Activated B cell treated with CpG ODN at 0.5 μM for 24 hours (primary cell): ENCODE data around the gene ISOC2. TPM values are rescaled to one million over a fixed set of nuclear protein-coding genes. Genes with fewer than 3 reads are reported as not detected.

Source experiments
- ATAC-seq: fragments of 200-7000 bp; cut with Tn5 transposase; one replicate; pipeline ENCODE4 v1.10.0; 2021; ENCODE audit warnings: low read depth, mild to moderate bottlenecking, moderate library complexity
- CTCF ChIA-PET: fragments of 350-600 bp; sonication (Branson Sonifier 250); formaldehyde crosslinking; loops from one replicate; lab custom pipeline; 2021; ENCODE audit warnings: antibody characterized with exemption; lab: Charles Lee
- POLR2A ChIA-PET: fragments of 350-600 bp; sonication (Branson Sonifier 250); formaldehyde crosslinking; loops from one replicate; lab custom pipeline; 2021; ENCODE audit warnings: antibody characterized with exemption; lab: Charles Lee
- DNase-seq: peaks from one replicate; pipeline ENCODE4 v3.0.0; 2022
- H3K27ac Mint-ChIP-seq: one replicate; pipeline ENCODE4 v1.8.0; 2020; ENCODE audit warnings: mixed read lengths
- H3K27me3 Mint-ChIP-seq: one replicate; pipeline ENCODE4 v1.8.0; 2021; ENCODE audit warnings: mixed read lengths
- H3K36me3 Mint-ChIP-seq: one replicate; pipeline ENCODE4 v1.8.0; 2021; ENCODE audit warnings: low read depth, mixed read lengths
- H3K4me1 Mint-ChIP-seq: one replicate; pipeline ENCODE4 v1.8.0; 2021; ENCODE audit warnings: mixed read lengths
- H3K4me3 Mint-ChIP-seq: one replicate; pipeline ENCODE4 v1.8.0; 2020; ENCODE audit warnings: mild to moderate bottlenecking, mixed read lengths
- H3K9me3 Mint-ChIP-seq: one replicate; pipeline ENCODE4 v1.8.0; 2020; ENCODE audit warnings: mixed read lengths
- intact Hi-C: fragments of 100-400 bp; cut with micrococcal nuclease; formaldehyde crosslinking; loops from one replicate; pipeline ENCODE4 v1.15.1; 2024
- total RNA-seq: library from RNA; stranded (reverse); gene quantifications from 2 replicates; pipeline ENCODE4 v1.2.3, GENCODE V29; 2022
- TF ChIP-seq, protein P1 (sequence below): fragments of 200-600 bp; IDR thresholded peaks from one replicate; pipeline ENCODE4 v1.8.0; 2022; ENCODE audit warnings: antibody characterized with exemption, mild to moderate bottlenecking

ISOC2 gene
- total RNA-seq, 1 donor from 2014 or later = 29.0 TPM

GRCh38 chr19:55476100-55476775, 14.8 kb upstream of the ISOC2 start, which contains the start of gene ZNF628:
Gene ZNF628 (plus strand): TSS chr19:55476617. CDS start chr19:55479911, 3,294 bp downstream.
- H3K4me3 Mint-ChIP-seq = peak within 1 kb of the TSS; percentile 91
- H3K27ac Mint-ChIP-seq = peak within 1 kb of the TSS; percentile 89
- H3K9me3 Mint-ChIP-seq = no peaks in the 10 kb centered on the region
- ChIA-PET CTCF (interaction anchor here (1.3 to 4.3 kb wide), 5 partner anchors 9 to 157 kb away, joined by 3 to 29 read pairs (median 5); partner anchors contain the start of gene ISOC2), POLR2A (interaction anchor here (0.5 to 2.9 kb wide), 37 partner anchors 10 to 1361 kb away, joined by 3 to 49 read pairs (median 5); partner anchors contain the start of genes CCDC106, FIZ1, ISOC2 and KMT5C)
- ATAC-seq (peak; percentile 90), DNase-seq (peak; percentile 97)
- H3K36me3 Mint-ChIP-seq = peaks cover 9% of the 10 kb centered on the region
- intact Hi-C loops = loop anchor here (1.0 to 2.0 kb wide), 14 partner anchors 9 to 1027 kb away; partner anchors contain the start of genes FIZ1, ISOC2, KMT5C and LENG8
- TF ChIP-seq, protein P1, sequence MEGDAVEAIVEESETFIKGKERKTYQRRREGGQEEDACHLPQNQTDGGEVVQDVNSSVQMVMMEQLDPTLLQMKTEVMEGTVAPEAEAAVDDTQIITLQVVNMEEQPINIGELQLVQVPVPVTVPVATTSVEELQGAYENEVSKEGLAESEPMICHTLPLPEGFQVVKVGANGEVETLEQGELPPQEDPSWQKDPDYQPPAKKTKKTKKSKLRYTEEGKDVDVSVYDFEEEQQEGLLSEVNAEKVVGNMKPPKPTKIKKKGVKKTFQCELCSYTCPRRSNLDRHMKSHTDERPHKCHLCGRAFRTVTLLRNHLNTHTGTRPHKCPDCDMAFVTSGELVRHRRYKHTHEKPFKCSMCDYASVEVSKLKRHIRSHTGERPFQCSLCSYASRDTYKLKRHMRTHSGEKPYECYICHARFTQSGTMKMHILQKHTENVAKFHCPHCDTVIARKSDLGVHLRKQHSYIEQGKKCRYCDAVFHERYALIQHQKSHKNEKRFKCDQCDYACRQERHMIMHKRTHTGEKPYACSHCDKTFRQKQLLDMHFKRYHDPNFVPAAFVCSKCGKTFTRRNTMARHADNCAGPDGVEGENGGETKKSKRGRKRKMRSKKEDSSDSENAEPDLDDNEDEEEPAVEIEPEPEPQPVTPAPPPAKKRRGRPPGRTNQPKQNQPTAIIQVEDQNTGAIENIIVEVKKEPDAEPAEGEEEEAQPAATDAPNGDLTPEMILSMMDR = no peak
- H3K4me1 Mint-ChIP-seq = peaks cover 33% of the 10 kb centered on the region
- H3K27me3 Mint-ChIP-seq = no peaks in the 10 kb centered on the region

DNA sequence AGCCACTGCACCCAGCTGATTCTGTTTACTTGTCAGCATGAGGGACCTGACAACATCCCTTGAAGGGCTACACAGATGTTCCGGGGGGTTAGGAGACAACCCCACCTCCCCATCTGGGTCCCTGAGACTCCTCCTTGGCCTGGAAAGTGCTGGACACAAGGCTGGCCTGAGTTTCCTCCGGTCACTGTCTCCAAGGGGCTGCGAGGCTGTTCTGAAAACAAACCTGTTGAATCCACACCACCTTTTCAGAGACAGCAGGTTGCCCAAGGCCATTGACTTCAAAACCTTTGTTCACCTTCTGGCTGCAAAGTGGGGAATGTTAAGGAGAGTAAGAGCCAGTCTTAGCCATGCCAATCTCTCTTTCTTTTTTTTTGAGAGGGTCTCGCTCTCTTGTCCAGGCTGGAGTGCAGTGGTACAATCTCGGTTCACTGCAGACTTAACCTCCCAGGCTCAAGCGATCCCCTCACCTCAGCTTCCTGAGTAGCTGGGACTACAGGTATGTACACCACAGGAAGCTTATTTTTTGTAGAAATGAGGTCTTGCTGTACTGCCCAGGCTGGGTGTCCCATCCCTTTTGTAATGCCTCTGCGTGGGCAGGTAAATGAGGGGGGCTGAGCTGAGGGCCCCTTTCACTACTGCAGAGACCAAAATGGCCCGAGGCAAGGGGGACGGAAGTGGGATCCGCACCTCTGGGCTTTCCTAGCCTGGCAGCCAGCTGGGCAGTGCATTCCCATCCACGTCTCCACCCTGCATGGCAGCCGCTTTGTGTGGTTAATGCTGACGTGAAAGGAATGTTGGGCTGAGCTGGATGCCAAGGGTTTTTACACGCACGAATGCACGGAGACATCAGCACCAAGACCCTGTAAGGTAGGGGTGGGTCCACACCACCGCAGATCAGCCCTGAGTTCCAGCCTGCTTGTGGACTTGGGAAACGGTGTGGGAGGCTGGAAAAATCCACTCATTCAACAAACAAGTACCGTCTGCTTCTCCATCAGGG, 13.1 kb upstream of the ISOC2 start:
- peaks cover 29% of the 10 kb centered on the region for H3K4me1 Mint-ChIP-seq
- ChIA-PET CTCF (no interaction called here), POLR2A (no interaction called here)
- no peaks in the 10 kb centered on the region for H3K9me3 Mint-ChIP-seq
- intact Hi-C loops = no loop called here
- no peak overlapping the region for H3K27ac Mint-ChIP-seq
- TF ChIP-seq, protein P1 = no peak
- ATAC-seq (no peak), DNase-seq (no peak)
- H3K4me3 Mint-ChIP-seq = no peak overlapping the region
- no peaks in the 10 kb centered on the region for H3K27me3 Mint-ChIP-seq
- H3K36me3 Mint-ChIP-seq = peaks cover 2% of the 10 kb centered on the region

GRCh38 chr19:55473225-55474012, 12.0 kb upstream of the ISOC2 start:
- no peak for ATAC-seq
- Mint-ChIP-seq H3K4me3 (no peak overlapping the region), H3K36me3 (peaks cover 2% of the 10 kb centered on the region), H3K4me1 (peaks cover 22% of the 10 kb centered on the region), H3K27ac (no peak overlapping the region), H3K27me3 (no peaks in the 10 kb centered on the region), H3K9me3 (no peaks in the 10 kb centered on the region)
- TF ChIP-seq, protein P1 = no peak
- no peak for DNase-seq
- intact Hi-C loops = no loop called here
- ChIA-PET CTCF (no interaction called here), POLR2A (no interaction called here)

DNA sequence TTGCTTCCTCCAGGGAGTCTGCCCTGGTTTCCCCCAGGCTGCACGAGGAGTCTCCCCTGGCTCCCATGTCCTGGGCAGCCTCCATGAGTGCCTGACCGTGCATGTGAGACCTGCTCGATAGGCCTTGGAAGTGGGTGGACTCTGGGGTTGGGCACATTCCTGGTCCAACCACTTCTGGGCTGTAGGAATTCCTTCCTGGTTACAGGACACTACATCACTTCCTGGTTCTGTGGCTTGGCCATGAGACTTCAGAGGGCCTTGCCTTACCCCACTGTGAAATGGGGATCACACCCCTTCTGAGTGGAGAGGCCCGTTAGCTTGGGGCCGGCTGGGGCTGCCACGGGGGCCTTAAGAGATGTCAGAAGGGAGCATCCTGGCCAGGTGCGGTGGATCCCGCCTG, 11.0 kb upstream of the ISOC2 start:
- ATAC-seq = no peak
- POLR2A ChIA-PET = no interaction called here
- intact Hi-C loops = no loop called here
- Mint-ChIP-seq H3K27me3 (no peaks in the 10 kb centered on the region), H3K4me1 (peaks cover 17% of the 10 kb centered on the region), H3K36me3 (peaks cover 2% of the 10 kb centered on the region), H3K27ac (no peak overlapping the region), H3K9me3 (no peaks in the 10 kb centered on the region), H3K4me3 (no peak overlapping the region)
- DNase-seq = no peak
- TF ChIP-seq, protein P1 = no peak
- CTCF ChIA-PET = no interaction called here
